Left ventricle myocardium inferior (tissue), 1 donor: ENCODE results near the gene EPB41L5. TPM values are rescaled to one million over a fixed set of nuclear protein-coding genes. Genes with fewer than 3 reads are reported as not detected.

Source experiments
- DNase-seq: peaks from one replicate; pipeline ENCODE4 v3.0.0-alpha.2; 2020
- H3K27ac ChIP-seq: fragments of 200-600 bp; replicated peaks from 2 replicates; pipeline ENCODE4 v1.8.0; 2021
- H3K27me3 ChIP-seq: fragments of 200-600 bp; 2 replicates; pipeline ENCODE4 v1.8.0; 2021; ENCODE audit warnings: low read depth
- H3K36me3 ChIP-seq: fragments of 200-600 bp; 2 replicates; pipeline ENCODE4 v1.8.0; 2021
- H3K4me1 ChIP-seq: fragments of 200-600 bp; 2 replicates; pipeline ENCODE4 v1.8.0; 2021
- H3K4me3 ChIP-seq: fragments of 200-600 bp; 2 replicates; pipeline ENCODE4 v1.8.0; 2021; ENCODE audit warnings: mild to moderate bottlenecking, moderate library complexity
- H3K9me3 ChIP-seq: fragments of 200-600 bp; replicated peaks from 2 replicates; pipeline ENCODE4 v1.8.0; 2021
- intact Hi-C: fragments of 100-400 bp; cut with micrococcal nuclease; formaldehyde crosslinking; loops from one replicate; pipeline ENCODE4 v1.11.0; 2022
- total RNA-seq: library from RNA; stranded (reverse); fragmentation: NEBNext Ultra II Directional; extraction: Animal tissue kit (Norgen Biotek cat#: 25700); gene quantifications from one replicate; pipeline ENCODE4 v1.2.1, GENCODE V29; 2021
- TF ChIP-seq, protein P1 (sequence below): fragments of 200-600 bp; IDR thresholded peaks from 2 replicates; pipeline ENCODE4 v1.8.0; 2021; ENCODE audit warnings: antibody characterized with exemption, mild to moderate bottlenecking, borderline replicate concordance
- donor health status: DM: no; HTN: yes; CAD: no; lungs with severe emphysema.

The EPB41L5 gene
- total RNA-seq, 1 donor from 2014 or later = 9.1 TPM

DNA sequence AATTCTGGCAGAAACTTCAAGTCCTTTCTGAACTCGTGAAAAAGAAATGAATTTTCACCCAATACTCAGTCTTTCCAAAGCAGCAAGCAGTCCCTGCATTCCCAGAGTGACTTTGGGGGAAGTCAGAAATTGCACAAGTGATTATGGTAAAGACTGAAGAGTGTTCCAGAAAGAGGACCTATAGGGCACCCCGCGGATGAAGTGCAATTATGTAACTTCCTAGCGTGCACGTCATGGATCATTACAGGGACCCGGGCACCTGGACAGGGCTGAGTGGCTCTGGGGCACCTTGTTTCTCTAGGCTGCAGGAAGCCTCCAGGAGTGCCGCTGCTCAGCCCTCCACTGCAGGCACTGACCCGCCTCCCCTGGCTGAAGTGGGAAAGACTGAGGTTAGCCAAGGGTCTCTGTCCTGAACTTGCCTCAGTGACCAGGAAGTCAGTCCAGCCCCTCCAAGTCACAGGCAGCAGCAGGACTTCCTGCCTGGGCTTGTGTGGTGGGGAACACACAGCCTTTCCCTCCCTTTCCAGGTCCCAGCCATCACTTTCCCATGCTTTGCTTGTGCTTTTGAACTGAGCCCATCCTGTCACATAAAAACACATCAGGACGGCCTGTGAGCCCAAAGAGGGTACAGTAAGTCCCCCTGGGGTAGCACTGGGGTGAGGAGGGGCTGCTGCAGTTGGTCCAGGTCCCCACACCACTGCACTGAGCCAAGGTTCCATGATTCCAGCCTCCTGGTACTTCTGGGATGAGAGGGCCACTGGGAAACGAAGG, 190.6 kb downstream of the EPB41L5 start:
- peak overlapping the region; percentile 16 for H3K27ac ChIP-seq
- DNase-seq = no peak
- TF ChIP-seq, protein P1, sequence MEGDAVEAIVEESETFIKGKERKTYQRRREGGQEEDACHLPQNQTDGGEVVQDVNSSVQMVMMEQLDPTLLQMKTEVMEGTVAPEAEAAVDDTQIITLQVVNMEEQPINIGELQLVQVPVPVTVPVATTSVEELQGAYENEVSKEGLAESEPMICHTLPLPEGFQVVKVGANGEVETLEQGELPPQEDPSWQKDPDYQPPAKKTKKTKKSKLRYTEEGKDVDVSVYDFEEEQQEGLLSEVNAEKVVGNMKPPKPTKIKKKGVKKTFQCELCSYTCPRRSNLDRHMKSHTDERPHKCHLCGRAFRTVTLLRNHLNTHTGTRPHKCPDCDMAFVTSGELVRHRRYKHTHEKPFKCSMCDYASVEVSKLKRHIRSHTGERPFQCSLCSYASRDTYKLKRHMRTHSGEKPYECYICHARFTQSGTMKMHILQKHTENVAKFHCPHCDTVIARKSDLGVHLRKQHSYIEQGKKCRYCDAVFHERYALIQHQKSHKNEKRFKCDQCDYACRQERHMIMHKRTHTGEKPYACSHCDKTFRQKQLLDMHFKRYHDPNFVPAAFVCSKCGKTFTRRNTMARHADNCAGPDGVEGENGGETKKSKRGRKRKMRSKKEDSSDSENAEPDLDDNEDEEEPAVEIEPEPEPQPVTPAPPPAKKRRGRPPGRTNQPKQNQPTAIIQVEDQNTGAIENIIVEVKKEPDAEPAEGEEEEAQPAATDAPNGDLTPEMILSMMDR = no peak

DNA sequence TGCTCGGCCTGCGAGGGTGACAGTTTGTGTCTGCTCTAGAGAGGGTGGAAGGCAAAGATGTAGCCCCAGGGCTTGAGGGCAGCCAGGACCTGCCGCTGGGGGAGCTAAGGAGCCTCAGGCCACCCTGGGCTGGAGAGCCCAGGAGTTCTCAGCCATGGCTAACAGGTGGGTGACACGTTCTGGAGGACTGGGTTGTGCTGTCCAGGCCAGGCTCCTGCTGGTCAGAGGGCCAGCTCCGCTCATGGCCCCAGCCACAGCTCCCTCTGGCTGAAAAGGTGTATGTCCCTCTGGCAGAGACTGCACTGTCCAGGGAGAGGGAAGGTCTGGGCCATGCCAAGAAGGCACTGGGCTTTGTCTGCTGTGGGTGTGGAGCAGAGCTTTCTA, 191.1 kb downstream of the EPB41L5 start:
- no peak overlapping the region for H3K27ac ChIP-seq
- intact Hi-C loops = no loop called here

More for the DNA sequence above, 190.6 kb downstream of the EPB41L5 start:
- Histone ChIP-seq H3K4me3 (no peak overlapping the region), H3K36me3 (no peaks in the 10 kb centered on the region), H3K4me1 (peaks cover 17% of the 10 kb centered on the region), H3K27me3 (no peaks in the 10 kb centered on the region), H3K9me3 (peaks cover 7% of the 10 kb centered on the region)
- intact Hi-C loops = no loop called here

DNA sequence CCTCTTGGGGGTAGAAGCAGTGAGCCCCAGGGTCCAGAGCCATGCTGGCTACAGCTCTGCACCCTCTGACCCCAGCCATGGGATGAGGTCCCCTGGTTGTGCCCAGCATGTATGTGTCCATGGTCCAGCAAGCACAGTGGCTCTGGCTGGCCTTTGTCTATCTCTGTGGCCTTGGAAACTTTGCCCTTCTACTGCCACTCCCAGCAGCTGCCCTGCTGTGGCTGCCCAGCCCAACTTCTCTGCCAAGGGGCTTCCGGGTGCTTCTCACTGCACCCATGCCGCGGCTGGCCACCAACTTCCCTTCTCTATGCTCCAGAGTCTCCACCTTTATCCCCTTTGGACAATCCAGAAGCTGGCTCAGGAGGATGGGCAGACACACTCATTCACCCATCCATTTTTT, 191.5 kb downstream of the EPB41L5 start:
- no peak overlapping the region for H3K27ac ChIP-seq
- H3K4me3 ChIP-seq = no peak overlapping the region
- no peaks in the 10 kb centered on the region for H3K36me3 ChIP-seq
- H3K27me3 ChIP-seq = no peaks in the 10 kb centered on the region
- intact Hi-C loops = no loop called here
- TF ChIP-seq, protein P1 = no peak
- no peak for DNase-seq
- peaks cover 17% of the 10 kb centered on the region for H3K4me1 ChIP-seq
- no peaks in the 10 kb centered on the region for H3K9me3 ChIP-seq

More for the DNA sequence above, 191.1 kb downstream of the EPB41L5 start:
- no peaks in the 10 kb centered on the region for H3K36me3 ChIP-seq
- peaks cover 17% of the 10 kb centered on the region for H3K4me1 ChIP-seq
- no peaks in the 10 kb centered on the region for H3K27me3 ChIP-seq
- no peak for DNase-seq
- H3K4me3 ChIP-seq = no peak overlapping the region
- H3K9me3 ChIP-seq = peaks cover 2% of the 10 kb centered on the region
- TF ChIP-seq, protein P1 = no peak

DNA sequence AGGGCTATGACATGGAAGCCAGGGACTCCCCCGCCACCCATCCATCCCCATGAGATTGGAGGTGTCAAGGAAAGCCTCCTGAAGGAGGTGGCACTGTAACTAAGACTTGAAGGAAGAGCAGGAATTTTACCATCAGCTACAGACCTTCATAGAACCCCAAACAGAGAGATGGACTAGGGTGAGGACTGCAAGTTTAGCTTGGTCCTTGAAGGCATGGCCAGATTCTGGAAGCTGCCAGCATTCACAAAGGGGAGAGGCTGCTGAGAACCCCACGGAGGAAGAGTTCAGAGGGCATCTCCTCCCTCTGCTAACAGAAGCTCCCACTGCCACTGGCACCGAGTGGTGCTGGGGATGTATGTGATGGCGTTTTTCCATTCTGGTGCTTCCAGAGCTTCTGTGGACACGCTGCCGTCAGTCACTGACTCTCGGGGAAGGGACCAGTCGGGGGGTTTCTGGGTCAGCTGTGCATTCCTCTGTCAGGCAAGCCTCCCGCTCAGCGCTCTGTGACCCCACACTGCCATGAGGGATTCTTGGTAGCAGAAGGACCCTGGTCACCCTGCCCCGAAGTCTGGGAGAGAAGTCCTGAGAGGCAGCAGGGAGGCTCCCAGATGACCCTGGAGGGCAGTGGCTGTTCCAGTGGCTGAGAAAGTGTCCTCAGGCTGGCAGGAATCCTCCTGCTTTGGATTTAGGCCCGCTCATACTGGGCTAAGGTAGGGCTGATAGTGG, 192.2 kb downstream of the EPB41L5 start:
- TF ChIP-seq, protein P1 = no peak
- Histone ChIP-seq H3K36me3 (no peaks in the 10 kb centered on the region), H3K27me3 (no peaks in the 10 kb centered on the region), H3K27ac (no peak overlapping the region), H3K4me3 (no peak overlapping the region), H3K9me3 (no peaks in the 10 kb centered on the region), H3K4me1 (peaks cover 21% of the 10 kb centered on the region)
- no peak for DNase-seq
- intact Hi-C loops = no loop called here

DNA sequence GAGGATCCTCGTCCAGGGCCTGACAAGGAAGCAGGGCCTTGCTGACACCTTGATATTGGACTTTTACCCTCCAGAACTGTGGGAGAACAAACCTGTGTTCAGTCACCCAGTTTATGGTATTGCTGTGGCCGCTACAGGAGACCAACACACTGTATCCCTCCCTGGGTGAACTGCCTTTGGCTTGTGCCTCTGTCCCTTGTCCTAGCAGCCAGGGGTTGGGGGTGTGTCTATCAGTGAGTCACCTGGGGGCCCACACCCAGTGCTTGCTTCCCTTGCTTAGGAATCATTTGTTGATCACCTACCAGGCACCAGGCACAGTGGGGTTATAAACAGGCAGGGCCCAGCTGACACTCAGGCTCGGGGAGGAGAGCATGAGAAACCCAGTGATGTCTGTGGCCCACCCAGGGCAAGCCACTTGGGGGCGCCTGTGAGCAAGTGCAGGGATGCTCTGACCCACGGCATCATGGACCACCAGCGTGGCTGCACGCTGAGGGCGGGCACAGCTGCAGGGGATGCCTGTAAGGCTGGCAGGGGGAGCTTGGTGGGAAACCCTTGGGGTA, 193.2 kb downstream of the EPB41L5 start:
- no peaks in the 10 kb centered on the region for H3K36me3 ChIP-seq
- peaks cover 26% of the 10 kb centered on the region for H3K4me1 ChIP-seq
- H3K4me3 ChIP-seq = no peak overlapping the region
- DNase-seq = no peak
- H3K27ac ChIP-seq = no peak overlapping the region
- intact Hi-C loops = no loop called here
- no peaks in the 10 kb centered on the region for H3K9me3 ChIP-seq
- H3K27me3 ChIP-seq = no peaks in the 10 kb centered on the region
- TF ChIP-seq, protein P1 = peak; percentile 49
